HG03469 (cell line): Measurements from ENCODE around the gene SELENOS.

Source experiments
- ATAC-seq: cut with Tn5 transposase; IDR thresholded peaks from one replicate; pipeline ENCODE4 v1.9.1; 2021; ENCODE audit warnings: mild to moderate bottlenecking, moderate library complexity, moderate number of reproducible peaks; ENCODE audit not compliant: unreplicated experiment

SELENOS gene

GRCh38 chr15:101225658-101226057 is 51.6 kb downstream of the SELENOS start:
- ATAC-seq: no peak
